ENCODE measurements around the gene ABCC1.
A peak's percentile ranks its signal among the peaks of the same experiment; 100 is the strongest.

The ABCC1 gene

DNA sequence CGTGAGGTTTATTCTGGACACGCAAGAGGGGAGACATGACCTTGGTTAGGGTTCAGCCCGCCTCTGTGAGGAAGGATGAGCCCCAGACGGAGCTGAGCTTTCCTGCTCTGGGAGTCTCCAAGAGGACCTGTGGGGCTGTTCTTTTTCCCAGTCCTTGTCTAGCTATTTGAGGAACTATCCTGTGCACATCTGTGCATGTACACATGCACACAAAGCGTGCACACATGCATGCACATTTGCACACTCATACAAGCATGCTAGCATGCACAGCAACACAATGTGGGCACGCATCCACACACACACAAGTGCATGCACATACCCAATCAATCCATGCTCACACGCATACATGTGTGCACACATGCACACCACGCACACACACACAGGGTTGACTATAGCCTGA is 233.5 kb downstream of the ABCC1 start:
- Histone ChIP-seq H3K4me1 (no peaks in the 10 kb centered on the region), H3K4me3 (ENCODE audit: low read depth, low read length) (no peak overlapping the region), H3K36me3 (no peaks in the 10 kb centered on the region), H3K27me3 (no peaks in the 10 kb centered on the region), H3K9me3 (no peaks in the 10 kb centered on the region)
- TF ChIP-seq CTCF (IDR thresholded peaks at IDR 0.05; ENCODE audit: low read depth, low read length) = no peak
- no peak for DNase-seq

- no peak for DNase-seq
- no peaks in the 10 kb centered on the region for H3K9me3 ChIP-seq
- H3K27me3 ChIP-seq = no peaks in the 10 kb centered on the region
- TF ChIP-seq CTCF (IDR thresholded peaks at IDR 0.05; ENCODE audit: low read depth, low read length) = peak; percentile 38
- no peak overlapping the region for H3K4me3 ChIP-seq (ENCODE audit: low read depth, low read length)
- no peaks in the 10 kb centered on the region for H3K36me3 ChIP-seq
- H3K4me1 ChIP-seq = no peaks in the 10 kb centered on the region
Observed at GRCh38 chr16:16183562-16183961, 234.1 kb downstream of the ABCC1 start.

- H3K9me3 ChIP-seq = no peaks in the 10 kb centered on the region
- H3K27me3 ChIP-seq = no peaks in the 10 kb centered on the region
- no peaks in the 10 kb centered on the region for H3K36me3 ChIP-seq
- H3K4me3 ChIP-seq (ENCODE audit: low read depth, low read length) = no peak overlapping the region
- no peaks in the 10 kb centered on the region for H3K4me1 ChIP-seq
- TF ChIP-seq CTCF (IDR thresholded peaks at IDR 0.05; ENCODE audit: low read depth, low read length) = no peak
- no peak for DNase-seq
Observed at GRCh38 chr16:16184594-16184993, 235.2 kb downstream of the ABCC1 start.

- H3K4me3 ChIP-seq (ENCODE audit: low read depth, low read length) = no peak overlapping the region
- TF ChIP-seq CTCF (IDR thresholded peaks at IDR 0.05; ENCODE audit: low read depth, low read length) = no peak
- no peaks in the 10 kb centered on the region for H3K9me3 ChIP-seq
- H3K27me3 ChIP-seq = no peaks in the 10 kb centered on the region
- H3K36me3 ChIP-seq = no peaks in the 10 kb centered on the region
- DNase-seq = no peak
- H3K4me1 ChIP-seq = no peaks in the 10 kb centered on the region
Observed at GRCh38 chr16:16185095-16185494, 235.7 kb downstream of the ABCC1 start.

- H3K27me3 ChIP-seq = no peaks in the 10 kb centered on the region
- no peaks in the 10 kb centered on the region for H3K9me3 ChIP-seq
- no peaks in the 10 kb centered on the region for H3K36me3 ChIP-seq
- H3K4me3 ChIP-seq (ENCODE audit: low read depth, low read length) = no peak overlapping the region
- H3K4me1 ChIP-seq = no peaks in the 10 kb centered on the region
- DNase-seq = no peak
- no peak for TF ChIP-seq CTCF (IDR thresholded peaks at IDR 0.05; ENCODE audit: low read depth, low read length)
Observed at GRCh38 chr16:16186820-16187219, 237.4 kb downstream of the ABCC1 start.

DNA sequence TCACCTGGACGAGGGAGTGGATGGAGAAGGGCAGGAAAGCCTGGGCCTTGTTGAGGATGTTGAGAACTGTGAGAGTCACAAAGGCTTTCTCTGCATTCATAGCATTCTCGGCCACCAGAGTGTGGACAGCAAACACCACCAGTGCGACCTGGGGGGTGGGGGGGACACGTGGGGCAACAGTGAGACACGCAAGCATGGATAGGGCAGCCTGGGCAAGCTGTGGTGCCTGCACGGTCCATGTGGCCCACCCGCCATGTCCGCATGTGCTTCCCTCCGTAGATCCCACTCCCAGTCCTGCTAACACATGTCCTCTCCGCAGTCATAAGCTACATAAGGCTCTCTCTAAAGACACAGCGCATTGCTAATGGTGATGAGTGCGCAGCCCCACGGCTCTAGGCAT is 239.4 kb downstream of the ABCC1 start:
- Histone ChIP-seq H3K4me1 (no peaks in the 10 kb centered on the region), H3K36me3 (no peaks in the 10 kb centered on the region), H3K4me3 (ENCODE audit: low read depth, low read length) (no peak overlapping the region), H3K27me3 (no peaks in the 10 kb centered on the region), H3K9me3 (no peaks in the 10 kb centered on the region)
- TF ChIP-seq CTCF (IDR thresholded peaks at IDR 0.05; ENCODE audit: low read depth, low read length) = no peak
- no peak for DNase-seq
